Right renal pelvis (tissue), 4 donors: Measurements from ENCODE around the gene LANCL2. TPM values are rescaled to one million over a fixed set of nuclear protein-coding genes. Genes with fewer than 3 reads are reported as not detected.

Experiments used
- polyA plus RNA-seq, 4 donors: library from polyadenylated mRNA; unstranded; fragments of 120-200 nt; gene quantifications; one replicate each; pipeline ENCODE4 v1.2.1, GENCODE V29; 2013; ENCODE audit not compliant: insufficient read length in 4 of 4

Gene LANCL2
- polyA plus RNA-seq, 4 donors = 25.7 to 30.7 (median 30.0) TPM

Other genes starting within 250 kb of the LANCL2 start
- 10 to 100 TPM; 63.2 to 67.8 (median 64.0) TPM for gene VOPP1, start 207.2 kb downstream of the LANCL2 start, polyA plus RNA-seq